ENCODE results near the gene ST6GALNAC3.

Gene ST6GALNAC3

DNA sequence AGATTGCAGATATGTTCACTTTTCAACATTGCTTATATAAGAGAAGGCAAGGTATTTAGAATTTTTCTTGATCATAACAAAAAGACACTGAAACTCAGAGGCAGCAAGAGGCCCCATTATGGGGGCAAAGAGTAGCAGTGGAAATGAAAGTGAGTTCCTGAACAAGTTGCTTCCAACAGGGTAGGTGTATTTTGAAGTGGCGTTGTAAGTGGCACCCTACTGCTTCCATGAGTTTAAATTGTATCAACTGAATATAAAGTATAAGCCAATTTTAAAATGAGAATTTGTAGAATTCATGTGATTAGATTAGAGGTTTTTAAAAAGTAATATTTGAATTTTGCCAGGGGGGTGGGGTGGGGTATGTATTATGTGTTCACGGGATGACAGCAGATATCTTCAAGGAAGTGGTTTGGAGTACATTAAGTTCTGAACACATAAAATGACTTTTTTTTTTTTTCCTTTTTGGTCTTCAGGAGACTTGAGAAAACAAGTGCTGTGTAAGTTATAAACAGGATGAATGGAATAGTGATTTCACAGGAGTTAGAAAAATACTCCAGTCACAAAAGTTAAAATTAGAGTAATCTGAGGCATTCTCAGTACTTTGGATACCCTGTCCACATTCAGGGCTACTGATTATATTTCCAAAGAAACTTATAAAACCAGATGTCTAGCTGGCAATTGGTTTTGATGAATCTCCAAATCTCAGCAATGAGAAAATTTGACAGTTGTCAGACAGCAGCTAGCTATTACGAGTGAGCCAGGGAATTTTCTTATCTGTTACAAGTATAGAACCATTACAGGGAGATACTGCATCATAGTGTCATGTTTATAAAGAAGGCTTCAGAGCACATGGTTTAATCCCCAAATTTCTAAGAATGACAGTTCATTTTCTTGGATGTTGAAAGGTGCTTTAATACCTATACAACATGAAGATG, 182.0 kb downstream of the ST6GALNAC3 start:
- no peak for FAIRE-seq
- no peak for DNase-seq (ENCODE audit: insufficient read length, low spot score)
- no peak for TF ChIP-seq POLR2A (IDR thresholded peaks at IDR 0.05; ENCODE audit: low read depth, low read length)

DNA sequence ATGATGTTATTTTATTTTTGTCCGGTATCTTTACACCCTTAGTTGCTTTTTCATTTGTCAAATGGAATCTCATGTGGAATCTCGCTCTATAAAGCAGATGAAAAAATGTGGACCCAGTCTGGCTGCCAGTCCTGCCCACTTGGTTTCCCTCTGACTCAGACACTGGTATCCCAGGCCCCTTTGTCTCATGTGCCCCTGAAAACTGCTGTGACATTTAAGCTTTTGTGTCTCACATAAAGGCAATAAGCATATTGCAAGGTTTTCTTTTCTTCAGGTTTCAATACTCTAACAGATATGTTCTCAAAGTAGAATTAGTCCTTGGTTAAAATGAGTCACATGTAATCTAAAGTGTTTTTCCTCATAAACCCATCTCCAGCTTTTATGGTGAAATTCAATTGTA, 183.3 kb downstream of the ST6GALNAC3 start:
- FAIRE-seq, result no peak
- no peak for TF ChIP-seq POLR2A (IDR thresholded peaks at IDR 0.05; ENCODE audit: low read depth, low read length)
- DNase-seq (ENCODE audit: insufficient read length, low spot score), result no peak

GRCh38 chr1:76259270-76259669, 184.7 kb downstream of the ST6GALNAC3 start:
- FAIRE-seq (no peak), DNase-seq (ENCODE audit: insufficient read length, low spot score) (no peak)
- no peak for TF ChIP-seq POLR2A (IDR thresholded peaks at IDR 0.05; ENCODE audit: low read depth, low read length)

- no peak for TF ChIP-seq POLR2A (IDR thresholded peaks at IDR 0.05; ENCODE audit: low read depth, low read length)
- DNase-seq (ENCODE audit: insufficient read length, low spot score), result no peak
- no peak for FAIRE-seq
Measured at GRCh38 chr1:76260279-76260678, 185.7 kb downstream of the ST6GALNAC3 start.

GRCh38 chr1:76262601-76263000, 188.1 kb downstream of the ST6GALNAC3 start:
- DNase-seq (ENCODE audit: insufficient read length, low spot score), result no peak
- FAIRE-seq, result no peak
- TF ChIP-seq POLR2A (IDR thresholded peaks at IDR 0.05; ENCODE audit: low read depth, low read length), result no peak

DNA sequence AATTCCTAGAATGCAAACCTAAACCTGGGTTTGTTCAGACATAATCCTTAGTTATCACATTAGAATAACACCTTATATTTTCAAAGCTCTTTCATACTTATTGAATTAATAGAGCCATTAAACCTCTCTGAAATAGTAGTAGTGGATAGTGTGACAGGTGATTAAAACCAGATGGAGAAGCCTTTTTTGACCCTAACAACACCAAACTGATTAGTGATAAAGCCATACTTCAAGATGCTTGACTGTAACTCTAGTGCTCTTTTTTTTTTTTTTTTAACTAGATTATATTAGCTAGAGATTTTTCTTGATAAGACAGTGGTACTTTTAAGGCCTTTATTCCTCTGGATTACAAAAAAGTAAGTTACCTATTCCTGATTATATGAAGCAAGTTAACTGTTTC, 190.1 kb downstream of the ST6GALNAC3 start:
- DNase-seq (ENCODE audit: insufficient read length, low spot score) (no peak), FAIRE-seq (no peak)
- TF ChIP-seq POLR2A (IDR thresholded peaks at IDR 0.05; ENCODE audit: low read depth, low read length), result no peak

DNA sequence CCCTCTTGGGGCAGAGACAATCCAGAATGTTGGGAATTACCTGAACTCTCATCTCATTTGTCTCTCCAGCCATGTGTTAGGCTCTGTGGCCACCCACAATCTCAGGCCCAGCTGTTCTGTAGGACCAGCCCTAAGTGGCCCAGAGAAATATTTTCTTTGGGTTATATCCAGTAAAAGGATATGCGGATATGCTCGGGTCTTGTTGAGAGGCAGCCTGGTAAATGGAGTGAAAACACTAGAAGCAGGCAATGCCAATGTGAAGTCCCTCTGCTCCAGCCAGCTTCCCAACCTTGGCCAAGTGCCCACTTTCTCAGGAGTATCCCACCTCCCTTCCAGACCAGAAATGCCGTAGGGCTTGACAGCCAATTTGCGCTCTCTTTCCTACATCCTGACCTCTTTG, 192.2 kb downstream of the ST6GALNAC3 start:
- no peak for TF ChIP-seq POLR2A (IDR thresholded peaks at IDR 0.05; ENCODE audit: low read depth, low read length)
- FAIRE-seq (no peak), DNase-seq (ENCODE audit: insufficient read length, low spot score) (no peak)

GRCh38 chr1:76267631-76268030, 193.1 kb downstream of the ST6GALNAC3 start:
- no peak for TF ChIP-seq POLR2A (IDR thresholded peaks at IDR 0.05; ENCODE audit: low read depth, low read length)
- FAIRE-seq (no peak), DNase-seq (ENCODE audit: insufficient read length, low spot score) (no peak)

GRCh38 chr1:76268341-76268740, 193.8 kb downstream of the ST6GALNAC3 start:
- FAIRE-seq (no peak), DNase-seq (ENCODE audit: insufficient read length, low spot score) (no peak)
- no peak for TF ChIP-seq POLR2A (IDR thresholded peaks at IDR 0.05; ENCODE audit: low read depth, low read length)

GRCh38 chr1:76269155-76269554, 194.6 kb downstream of the ST6GALNAC3 start:
- TF ChIP-seq POLR2A (IDR thresholded peaks at IDR 0.05; ENCODE audit: low read depth, low read length), result no peak
- DNase-seq (ENCODE audit: insufficient read length, low spot score), result peak; percentile 3
- no peak for FAIRE-seq

DNA sequence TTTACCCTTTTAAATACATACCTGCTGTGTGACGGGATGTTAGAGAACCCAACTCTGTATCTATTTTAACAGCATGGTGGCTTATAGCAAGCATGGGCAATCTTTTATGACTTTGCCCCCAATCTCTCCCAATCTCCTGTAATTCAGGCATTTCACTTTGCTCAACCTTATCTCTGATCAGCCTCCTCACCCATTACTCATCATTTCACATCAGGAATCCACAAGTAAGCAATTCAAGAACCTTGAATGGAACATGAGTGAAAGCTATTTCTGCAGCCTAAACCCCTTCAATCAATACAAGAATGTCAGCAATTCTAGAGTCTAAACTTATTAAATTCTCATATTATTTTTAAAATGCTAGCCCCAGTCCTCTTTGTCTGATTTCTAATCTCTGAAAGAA, 199.8 kb downstream of the ST6GALNAC3 start:
- DNase-seq (ENCODE audit: insufficient read length, low spot score) (no peak), FAIRE-seq (no peak)
- TF ChIP-seq POLR2A (IDR thresholded peaks at IDR 0.05; ENCODE audit: low read depth, low read length), result no peak

DNA sequence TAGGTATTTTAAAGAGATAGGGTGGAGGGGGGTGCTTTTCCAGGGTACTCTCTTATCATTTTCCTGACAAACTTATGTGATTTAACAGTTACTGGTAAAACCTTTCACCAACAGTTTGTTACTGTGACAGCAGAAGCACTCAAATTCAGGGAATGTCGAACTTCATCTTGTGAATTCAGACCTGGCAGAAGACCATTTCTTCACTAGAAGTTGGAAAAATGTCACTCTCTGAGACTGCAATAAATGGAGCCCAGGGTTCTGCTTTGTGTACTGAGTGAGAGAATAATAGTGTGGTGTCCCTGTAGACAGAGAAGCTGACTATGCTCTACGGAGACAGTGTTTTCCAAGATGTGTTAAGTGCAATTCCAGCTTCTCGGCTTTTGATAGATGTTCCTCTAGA, 200.2 kb downstream of the ST6GALNAC3 start:
- DNase-seq (ENCODE audit: insufficient read length, low spot score) (no peak), FAIRE-seq (no peak)
- TF ChIP-seq POLR2A (IDR thresholded peaks at IDR 0.05; ENCODE audit: low read depth, low read length), result no peak

GRCh38 chr1:76278711-76279100, 204.2 kb downstream of the ST6GALNAC3 start:
- TF ChIP-seq POLR2A (IDR thresholded peaks at IDR 0.05; ENCODE audit: low read depth, low read length), result no peak
- DNase-seq (ENCODE audit: insufficient read length, low spot score), result no peak

GRCh38 chr1:76279101-76279748, 204.7 kb downstream of the ST6GALNAC3 start:
- no peak for TF ChIP-seq POLR2A (IDR thresholded peaks at IDR 0.05; ENCODE audit: low read depth, low read length)
- DNase-seq (ENCODE audit: insufficient read length, low spot score), result no peak

More at GRCh38 chr1:76278711-76279100, 204.2 kb downstream of the ST6GALNAC3 start:
- no peak for FAIRE-seq

GRCh38 chr1:76281306-76281705, 206.8 kb downstream of the ST6GALNAC3 start:
- DNase-seq (ENCODE audit: insufficient read length, low spot score), result no peak
- no peak for TF ChIP-seq POLR2A (IDR thresholded peaks at IDR 0.05; ENCODE audit: low read depth, low read length)
- FAIRE-seq, result no peak

More at GRCh38 chr1:76279101-76279748, 204.7 kb downstream of the ST6GALNAC3 start:
- no peak for FAIRE-seq

Measured in H54 (cell line).